Measurements from ENCODE around the gene DDX27. TPM values are rescaled to one million over a fixed set of nuclear protein-coding genes. Genes with fewer than 3 reads are reported as not detected.
A peak's percentile ranks its signal among the peaks of the same experiment; 100 is the strongest.

Gene DDX27
- total and polyA plus RNA-seq, 9 of the 15 experiments (the other 6 are each of a cell fraction or from before 2014, with no cell fraction given), result 17.9 to 79.3 (median 57.0) TPM

GRCh38 chr20:49278036-49278817 is 59.0 kb downstream of the DDX27 start, which contains the start of gene ZNFX1 (continued):
- peak; percentile 95 for TF ChIP-seq THAP12 (CRISPR knock-in tag; IDR thresholded peaks at IDR 0.05)
- TF ChIP-seq HDAC1 (IDR thresholded peaks at IDR 0.05), result peak in 1 of 2 experiments; percentile 87; a peak in 2 of 4 replicates
- TF ChIP-seq RBM25 (IDR thresholded peaks at IDR 0.05; ENCODE audit: low read depth, low read length, severe bottlenecking), result no peak
- TF ChIP-seq TAF1 (IDR thresholded peaks at IDR 0.05; ENCODE audit: control insufficient read depth, extremely low read depth, insufficient read depth, low read length, severe bottlenecking), result peak; percentile 100
- TF ChIP-seq NRF1 (conservative IDR thresholded peaks at IDR 0.05 in 1 of 2, IDR thresholded peaks at IDR 0.05 in 1 of 2), result peak; percentile 94 to 95
- TF ChIP-seq HMGN3 (IDR thresholded peaks at IDR 0.05; ENCODE audit: borderline replicate concordance, extremely low read depth, insufficient read length, low read depth, low read length), result peak; percentile 85
- peak; percentile 94 for TF ChIP-seq SMAD4 (CRISPR knock-in tag; conservative IDR thresholded peaks at IDR 0.05)
- peak; percentile 87 for TF ChIP-seq RNF2 (IDR thresholded peaks at IDR 0.05)
- TF ChIP-seq FOXP4 (CRISPR knock-in tag; IDR thresholded peaks at IDR 0.05; ENCODE audit: borderline replicate concordance), result no peak
- peak; percentile 62 for TF ChIP-seq TFAP4 (CRISPR knock-in tag; IDR thresholded peaks at IDR 0.05; ENCODE audit: borderline replicate concordance)
- TF ChIP-seq ZNF766 (CRISPR knock-in tag; conservative IDR thresholded peaks at IDR 0.05), result peak; percentile 52; the same call in 1 of the 2 replicates
- TF ChIP-seq MYNN (IDR thresholded peaks at IDR 0.05), result peak; percentile 65; the same call in 1 of the 2 replicates
- TF ChIP-seq MYNN (CRISPR knock-in tag; IDR thresholded peaks at IDR 0.05), result no peak
- TF ChIP-seq NFIC (IDR thresholded peaks at IDR 0.05), result peak; percentile 78
- TF ChIP-seq MTA1 (IDR thresholded peaks at IDR 0.05; ENCODE audit: borderline replicate concordance), result 0 out of 2 replicates have a peak, but pooled peaks have one; percentile 32
- TF ChIP-seq SMAD2 (IDR thresholded peaks at IDR 0.05; ENCODE audit: low read depth, low read length), result no peak
- peak; percentile 26; the same call in 1 of the 2 replicates for TF ChIP-seq STAT5A (IDR thresholded peaks at IDR 0.05; ENCODE audit: borderline replicate concordance, low read length)
- peak; percentile 95 for TF ChIP-seq CHCHD3 (CRISPR knock-in tag; IDR thresholded peaks at IDR 0.05)
- peak; percentile 73 for TF ChIP-seq FIP1L1 (IDR thresholded peaks at IDR 0.05; ENCODE audit: low read depth, low read length, poor library complexity, severe bottlenecking)
- TF ChIP-seq CREM (IDR thresholded peaks at IDR 0.05; ENCODE audit: low read depth), result peak; percentile 87
- no peak for TF ChIP-seq NR2C1 (IDR thresholded peaks at IDR 0.05)
- peak; percentile 56 for TF ChIP-seq NR2C1 (tag; IDR thresholded peaks at IDR 0.05)
- TF ChIP-seq ZFP30 (CRISPR knock-in tag; IDR thresholded peaks at IDR 0.05; ENCODE audit: borderline replicate concordance), result no peak
- TF ChIP-seq ZNF12 (CRISPR knock-in tag; IDR thresholded peaks at IDR 0.05), result no peak; the same call in 1 of the 2 replicates
